ENCODE measurements around the gene PIGW. TPM values are rescaled to one million over a fixed set of nuclear protein-coding genes. Genes with fewer than 3 reads are reported as not detected.
"Not testable (repeated sequence)": the region's sequence is repeated elsewhere in the genome, so short reads cannot be mapped to it uniquely, and the experiment has no call there.

The PIGW gene
- total and polyA plus RNA-seq, 2 of the 8 experiments (the other 6 are each of a cell fraction or from before 2014, with no cell fraction given): 12.1 to 28.9 TPM

GRCh38 chr17:36508439-36508838 lies 26.3 kb upstream of the PIGW start:
- H4K8ac ChIP-seq (ENCODE audit: extremely low read depth, insufficient read depth, low read length); H3K23ac ChIP-seq (ENCODE audit: insufficient read length); H3K4ac ChIP-seq (replicated peaks; ENCODE audit: insufficient read length, low read depth, low read length); H4K91ac ChIP-seq (replicated peaks; ENCODE audit: insufficient read length, low read length); DNase-seq (ENCODE audit: low read depth in 1 of 2, low spot score in 2 of 2); H2AK5ac ChIP-seq (ENCODE audit: low read depth, low read length); H2BK20ac ChIP-seq (ENCODE audit: low read length); H2BK12ac ChIP-seq (ENCODE audit: low read depth, low read length); CTCF ChIA-PET (ENCODE audit: partially characterized antibody); H4K20me1 ChIP-seq (replicated peaks in 1 of 2; ENCODE audit: control insufficient read depth in 1 of 2, insufficient read depth in 2 of 2, low read length in 2 of 2); FAIRE-seq; H2BK5ac ChIP-seq (ENCODE audit: low read depth, low read length); H3K9me3 ChIP-seq (ENCODE audit: insufficient read depth in 2 of 2, low read depth in 1 of 2, low read length in 1 of 2); H2BK120ac ChIP-seq (replicated peaks; ENCODE audit: low read depth, low read length); H3K23me2 ChIP-seq (ENCODE audit: low read depth, low read length); H3K27me3 ChIP-seq (replicated peaks in 1 of 4; ENCODE audit: control insufficient read depth in 3 of 4, extremely low read depth in 1 of 4, insufficient read depth in 3 of 4, low read length in 3 of 4); H4K5ac ChIP-seq (ENCODE audit: insufficient read length, low read depth, low read length); H3K9ac ChIP-seq (replicated peaks in 1 of 4; ENCODE audit: extremely low read depth in 1 of 4, low read depth in 3 of 4, low read length in 3 of 4); H3K14ac ChIP-seq (ENCODE audit: insufficient read length); H3K4me1 ChIP-seq (replicated peaks in 1 of 4; ENCODE audit: control insufficient read depth in 3 of 4, insufficient read depth in 4 of 4, low read length in 3 of 4); H3K79me1 ChIP-seq (ENCODE audit: low read depth, low read length); H3K18ac ChIP-seq (ENCODE audit: extremely low read depth, low read length); H3K4me2 ChIP-seq (ENCODE audit: insufficient read depth in 1 of 2, low read depth in 2 of 2, low read length in 2 of 2); H3K56ac ChIP-seq (replicated peaks; ENCODE audit: insufficient read length, low read depth, low read length); H2BK15ac ChIP-seq (ENCODE audit: low read length); H2AFZ ChIP-seq (ENCODE audit: low read length); H3K27ac ChIP-seq (ENCODE audit: low read depth, low read length); H3K4me3 ChIP-seq (ENCODE audit: extremely low read depth in 1 of 4, insufficient read depth in 2 of 4, low read depth in 3 of 4, low read length in 4 of 4); H3K79me2 ChIP-seq (ENCODE audit: control insufficient read depth in 1 of 2, insufficient read depth in 2 of 2, low read length in 2 of 2): not testable (repeated sequence)
- POLR2A ChIA-PET (ENCODE audit: partially characterized antibody): interaction anchor here (6.1 to 13.9 kb wide), 4 partner anchors 8 to 27 kb away, joined by 24 to 205 read pairs (median 63); partner anchors contain the start of genes MYO19 and PIGW
- H3K36me3 ChIP-seq (ENCODE audit: control insufficient read depth in 2 of 4, insufficient read depth in 4 of 4, low read length in 3 of 4): peaks cover 47 to 90% (median 86%) of the 10 kb centered on the region in 4 experiments
- WGBS, 2 experiments (ENCODE audit: extremely low coverage in 1 of 2, insufficient coverage in 1 of 2, insufficient read length in 1 of 2, insufficient replicate concordance in 2 of 2, low coverage in 1 of 2, low lambda C conversion rate in 2 of 2, missing lambda C conversion rate in 1 of 2): 100% methylated on average over 2 of the region's 2 CpGs; no CpG with 5 or more reads in 1 of the 2 experiments

Data from H1 (cell line).